Osteoblast (primary cell): Measurements from ENCODE around the gene FUT9. TPM values are rescaled to one million over a fixed set of nuclear protein-coding genes. Genes with fewer than 3 reads are reported as not detected.

Experiments used
- DNase-seq: peaks from one replicate; pipeline ENCODE4 v3.0.0; 2011; ENCODE audit warnings: low spot score, mixed read lengths; ENCODE audit not compliant: insufficient read length; ENCODE audit errors: missing footprints
- H2AFZ ChIP-seq: 2 replicates; pipeline ENCODE4 v1.6.0; 2011; ENCODE audit warnings: mild to moderate bottlenecking, low read length
- H3K27ac ChIP-seq: 2 replicates; pipeline ENCODE4 v1.5.1; 2011; ENCODE audit warnings: mild to moderate bottlenecking, low read depth, low read length, moderate library complexity
- H3K27me3 ChIP-seq: 2 replicates; pipeline ENCODE4 v1.6.0; 2012; ENCODE audit warnings: mild to moderate bottlenecking, control low read depth, inconsistent platforms, low read length, moderate library complexity; ENCODE audit not compliant: insufficient read depth
- H3K36me3 ChIP-seq: 2 replicates; pipeline ENCODE4 v1.5.1; 2011; ENCODE audit warnings: mild to moderate bottlenecking, low read length, control low read depth, moderate library complexity; ENCODE audit not compliant: insufficient read depth
- H3K4me1 ChIP-seq: 2 replicates; pipeline ENCODE4 v1.5.1; 2011; ENCODE audit warnings: mild to moderate bottlenecking, low read length, control low read depth, moderate library complexity; ENCODE audit not compliant: insufficient read depth
- H3K4me2 ChIP-seq: 2 replicates; pipeline ENCODE4 v1.6.0; 2011; ENCODE audit warnings: mild to moderate bottlenecking, low read length; ENCODE audit not compliant: insufficient read depth
- H3K4me3 ChIP-seq: fragments of 200-600 bp; sonication (generic); 3 replicates; pipeline ENCODE4 v1.5.1; 2012; ENCODE audit warnings: mild to moderate bottlenecking, low read length, inconsistent platforms; ENCODE audit not compliant: insufficient read depth
- H3K79me2 ChIP-seq: 2 replicates; pipeline ENCODE4 v1.6.0; 2012; ENCODE audit warnings: mild to moderate bottlenecking, low read length, control low read depth, inconsistent platforms; ENCODE audit not compliant: insufficient read depth
- H3K9me3 ChIP-seq: 2 replicates; pipeline ENCODE4 v1.5.1; 2011; ENCODE audit warnings: low read depth, low read length, control low read depth
- H4K20me1 ChIP-seq: 2 replicates; pipeline ENCODE4 v1.6.0; 2012; ENCODE audit warnings: mild to moderate bottlenecking, low read length, control low read depth; ENCODE audit not compliant: insufficient read depth
- total RNA-seq: library from RNA; depleted of rRNA; stranded (reverse); fragments of >200 nt; gene quantifications from 2 replicates; pipeline ENCODE4 v1.2.3, GENCODE V29; 2012
- TF ChIP-seq, protein P1 (sequence below): IDR thresholded peaks from 2 replicates; pipeline ENCODE4 v1.5.1; 2011; ENCODE audit warnings: mild to moderate bottlenecking, low read depth, low read length, moderate library complexity; ENCODE audit errors: extremely low read depth

The FUT9 gene
- total RNA-seq, 1 donor, result not detected

DNA sequence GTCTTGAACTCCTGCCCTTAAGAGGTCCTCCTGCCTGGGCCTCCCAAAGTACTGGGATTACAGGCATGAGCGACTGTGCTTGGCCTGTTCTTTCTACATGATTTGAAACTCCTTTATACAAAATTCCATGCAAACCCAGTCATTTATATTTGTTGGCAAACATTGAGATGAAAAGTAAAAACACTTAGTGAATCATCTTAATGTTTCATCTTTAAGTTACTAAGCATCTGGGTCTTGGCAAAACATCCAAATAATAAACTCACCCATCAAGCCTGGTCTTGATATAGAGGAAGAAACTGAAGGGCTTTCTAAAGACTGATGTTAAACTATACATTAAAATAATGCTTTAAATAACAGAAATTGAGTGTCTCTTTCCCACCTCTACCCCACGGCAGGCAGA is 95.1 kb downstream of the FUT9 start:
- H3K27ac ChIP-seq, result no peak overlapping the region
- TF ChIP-seq, protein P1, sequence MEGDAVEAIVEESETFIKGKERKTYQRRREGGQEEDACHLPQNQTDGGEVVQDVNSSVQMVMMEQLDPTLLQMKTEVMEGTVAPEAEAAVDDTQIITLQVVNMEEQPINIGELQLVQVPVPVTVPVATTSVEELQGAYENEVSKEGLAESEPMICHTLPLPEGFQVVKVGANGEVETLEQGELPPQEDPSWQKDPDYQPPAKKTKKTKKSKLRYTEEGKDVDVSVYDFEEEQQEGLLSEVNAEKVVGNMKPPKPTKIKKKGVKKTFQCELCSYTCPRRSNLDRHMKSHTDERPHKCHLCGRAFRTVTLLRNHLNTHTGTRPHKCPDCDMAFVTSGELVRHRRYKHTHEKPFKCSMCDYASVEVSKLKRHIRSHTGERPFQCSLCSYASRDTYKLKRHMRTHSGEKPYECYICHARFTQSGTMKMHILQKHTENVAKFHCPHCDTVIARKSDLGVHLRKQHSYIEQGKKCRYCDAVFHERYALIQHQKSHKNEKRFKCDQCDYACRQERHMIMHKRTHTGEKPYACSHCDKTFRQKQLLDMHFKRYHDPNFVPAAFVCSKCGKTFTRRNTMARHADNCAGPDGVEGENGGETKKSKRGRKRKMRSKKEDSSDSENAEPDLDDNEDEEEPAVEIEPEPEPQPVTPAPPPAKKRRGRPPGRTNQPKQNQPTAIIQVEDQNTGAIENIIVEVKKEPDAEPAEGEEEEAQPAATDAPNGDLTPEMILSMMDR, result no peak
- no peak for DNase-seq
- no peak overlapping the region for H3K4me2 ChIP-seq
- H3K9me3 ChIP-seq, result peaks cover 4% of the 10 kb centered on the region
- H3K4me1 ChIP-seq, result no peaks in the 10 kb centered on the region
- no peak overlapping the region for H2AFZ ChIP-seq
- H3K27me3 ChIP-seq, result no peaks in the 10 kb centered on the region
- H4K20me1 ChIP-seq, result no peaks in the 10 kb centered on the region
- H3K36me3 ChIP-seq, result no peaks in the 10 kb centered on the region
- H3K4me3 ChIP-seq, result no peak overlapping the region
- H3K79me2 ChIP-seq, result no peaks in the 10 kb centered on the region

DNA sequence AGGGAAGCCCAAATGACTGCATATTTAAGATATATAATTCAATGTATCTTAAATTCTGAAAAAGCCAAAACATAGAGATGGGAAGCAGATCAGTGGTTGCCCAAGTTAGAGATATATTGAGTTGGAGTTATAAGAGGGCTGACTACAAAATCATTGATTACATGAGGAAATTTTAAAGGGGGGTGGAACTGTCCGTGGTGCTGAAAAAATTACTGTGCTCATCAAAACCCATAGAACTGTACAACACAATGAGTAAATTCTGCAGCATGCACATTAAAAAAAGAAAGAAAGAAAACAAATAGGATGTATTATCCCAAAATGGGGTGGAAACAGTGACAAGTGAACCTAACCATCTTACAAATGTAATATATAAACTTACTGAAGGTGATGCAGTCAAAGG is 100.9 kb downstream of the FUT9 start:
- Histone ChIP-seq H3K4me1 (no peaks in the 10 kb centered on the region), H3K4me3 (no peak overlapping the region), H3K36me3 (no peaks in the 10 kb centered on the region), H4K20me1 (no peaks in the 10 kb centered on the region), H3K4me2 (no peak overlapping the region), H3K27me3 (no peaks in the 10 kb centered on the region), H3K9me3 (no peaks in the 10 kb centered on the region), H3K79me2 (no peaks in the 10 kb centered on the region), H3K27ac (no peak overlapping the region), H2AFZ (no peak overlapping the region)
- no peak for DNase-seq
- TF ChIP-seq, protein P1, result no peak

DNA sequence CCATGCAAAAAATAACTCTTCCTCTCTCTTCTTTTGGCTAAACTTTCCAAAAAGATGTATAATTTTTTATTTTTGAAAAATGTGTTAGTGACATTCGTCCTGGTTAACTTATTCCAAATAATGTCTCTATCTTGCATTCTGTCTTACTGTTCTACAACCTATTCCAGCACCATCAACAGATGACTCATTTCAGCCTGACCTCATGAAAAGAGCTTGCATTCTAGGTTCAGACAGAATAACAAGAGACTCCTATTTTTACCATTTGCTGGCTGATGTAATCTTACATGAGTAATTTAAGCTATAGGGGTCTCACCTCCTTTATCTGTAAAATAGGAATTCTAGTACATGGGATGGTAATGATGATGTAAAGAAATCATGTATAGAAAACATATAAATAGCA is 109.0 kb downstream of the FUT9 start:
- DNase-seq, result no peak
- no peak overlapping the region for H3K27ac ChIP-seq
- H3K36me3 ChIP-seq, result no peaks in the 10 kb centered on the region
- H3K27me3 ChIP-seq, result no peaks in the 10 kb centered on the region
- H3K4me2 ChIP-seq, result no peak overlapping the region
- no peak overlapping the region for H2AFZ ChIP-seq
- H4K20me1 ChIP-seq, result no peaks in the 10 kb centered on the region
- no peaks in the 10 kb centered on the region for H3K9me3 ChIP-seq
- H3K4me1 ChIP-seq, result no peaks in the 10 kb centered on the region
- no peaks in the 10 kb centered on the region for H3K79me2 ChIP-seq
- no peak overlapping the region for H3K4me3 ChIP-seq
- TF ChIP-seq, protein P1, result no peak

DNA sequence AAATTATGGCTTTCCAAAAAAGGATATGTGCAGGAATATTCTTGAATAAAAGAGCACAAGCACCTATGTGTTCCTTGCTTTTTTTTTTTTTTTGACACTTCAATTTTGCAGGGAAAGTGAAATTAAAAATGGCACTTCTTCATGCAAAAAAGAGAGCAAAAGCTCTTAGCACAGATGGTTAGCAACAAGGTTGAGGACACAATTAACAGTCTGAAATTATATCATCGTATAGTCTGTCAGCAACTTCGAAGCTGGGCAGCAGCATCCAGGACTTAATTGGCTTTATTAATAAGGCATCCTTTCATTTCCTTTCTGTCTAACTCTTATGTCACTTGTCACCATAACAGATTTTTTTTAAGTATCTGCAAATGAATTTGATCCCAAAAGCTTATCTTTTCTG is 122.6 kb downstream of the FUT9 start:
- no peak overlapping the region for H2AFZ ChIP-seq
- H3K4me3 ChIP-seq, result no peak overlapping the region
- no peaks in the 10 kb centered on the region for H3K79me2 ChIP-seq
- H3K27ac ChIP-seq, result no peak overlapping the region
- no peaks in the 10 kb centered on the region for H4K20me1 ChIP-seq
- no peaks in the 10 kb centered on the region for H3K9me3 ChIP-seq
- no peaks in the 10 kb centered on the region for H3K36me3 ChIP-seq
- no peak for DNase-seq
- no peaks in the 10 kb centered on the region for H3K4me1 ChIP-seq
- TF ChIP-seq, protein P1, result no peak
- H3K27me3 ChIP-seq, result no peaks in the 10 kb centered on the region
- no peak overlapping the region for H3K4me2 ChIP-seq
